HL-60 (cell line): ENCODE results near the gene DYNC1I2.
"Not testable (repeated sequence)": the region's sequence is repeated elsewhere in the genome, so short reads cannot be mapped to it uniquely, and the experiment has no call there.

Experiments used
- DNase-seq, 2 experiments: peaks; one replicate each; pipeline ENCODE4 v3.0.0-alpha.2; 2010 to 2020; ENCODE audit warnings: low read depth in 1 of 2, low spot score in 1 of 2
- H3K27ac ChIP-seq: fragments of 250-450 bp; sonication (Bioruptor Pico); replicated peaks from 2 replicates; pipeline ENCODE4 v1.5.1; 2020; ENCODE audit warnings: mild to moderate bottlenecking, moderate library complexity
- H3K27me3 ChIP-seq: fragments of 250-450 bp; sonication (Bioruptor Pico); 2 replicates; pipeline ENCODE4 v1.5.1; 2021; ENCODE audit warnings: mild to moderate bottlenecking, moderate library complexity; ENCODE audit not compliant: insufficient read depth, poor library complexity, severe bottlenecking
- H3K4me3 ChIP-seq: replicated peaks from 2 replicates; pipeline ENCODE4 v1.5.1; 2011; ENCODE audit warnings: mild to moderate bottlenecking, control low read depth, low read length; ENCODE audit not compliant: insufficient read depth
- CTCF ChIP-seq: IDR thresholded peaks from one replicate; pipeline ENCODE4 v1.5.1; 2011; ENCODE audit warnings: low read length, control low read depth, inconsistent platforms; ENCODE audit not compliant: insufficient read depth
- GABPA ChIP-seq: IDR thresholded peaks from 2 replicates; pipeline ENCODE4 v1.6.1; 2012; ENCODE audit warnings: low read depth
- POLR2AphosphoS5 ChIP-seq: IDR thresholded peaks from 2 replicates; pipeline ENCODE4 v1.6.1; 2012; ENCODE audit warnings: low read depth
- REST ChIP-seq: IDR thresholded peaks from 2 replicates; pipeline ENCODE4 v1.6.1; 2012; ENCODE audit warnings: low read depth; ENCODE audit not compliant: insufficient replicate concordance
- SPI1 ChIP-seq: IDR thresholded peaks from 2 replicates; pipeline ENCODE4 v1.6.1; 2012; ENCODE audit warnings: low read depth, mild to moderate bottlenecking, borderline replicate concordance

DYNC1I2 gene

GRCh38 chr2:171754254-171754939 is 67.1 kb downstream of the DYNC1I2 start:
- DNase-seq = no peak
- TF ChIP-seq CTCF (no peak), REST (no peak), SPI1 (no peak), POLR2AphosphoS5 (no peak), GABPA (no peak)
- Histone ChIP-seq H3K27ac (no peak overlapping the region), H3K27me3 (no peaks in the 10 kb centered on the region), H3K4me3 (no peak overlapping the region)

- not testable (repeated sequence) for H3K27ac ChIP-seq, H3K27me3 ChIP-seq, DNase-seq, H3K4me3 ChIP-seq
Measured at GRCh38 chr2:171758762-171759161, 71.5 kb downstream of the DYNC1I2 start.

GRCh38 chr2:171761176-171761575 is 73.9 kb downstream of the DYNC1I2 start:
- H3K4me3 ChIP-seq, H3K27me3 ChIP-seq, DNase-seq, H3K27ac ChIP-seq: not testable (repeated sequence)

- TF ChIP-seq CTCF (no peak), POLR2AphosphoS5 (no peak), GABPA (no peak), SPI1 (no peak)
- no peak for DNase-seq
- no peak overlapping the region for H3K4me3 ChIP-seq
- H3K27ac ChIP-seq = no peak overlapping the region
- H3K27me3 ChIP-seq = no peaks in the 10 kb centered on the region
Measured at GRCh38 chr2:171762879-171763573, 75.8 kb downstream of the DYNC1I2 start.

GRCh38 chr2:171763602-171764001 is 76.3 kb downstream of the DYNC1I2 start:
- TF ChIP-seq CTCF (no peak), GABPA (no peak), SPI1 (no peak), POLR2AphosphoS5 (no peak), REST (no peak)
- Histone ChIP-seq H3K4me3 (no peak overlapping the region), H3K27me3 (no peaks in the 10 kb centered on the region), H3K27ac (no peak overlapping the region)
- no peak for DNase-seq
